NCI-H69 (cell line): Measurements from ENCODE around the gene CALB2.
"Not testable (repeated sequence)": the region's sequence is repeated elsewhere in the genome, so short reads cannot be mapped to it uniquely, and the experiment has no call there.

Source experiments
- DNase-seq: peaks from one replicate; lab custom pipeline; 2025; lab: John Stamatoyannopoulos, UW

CALB2 gene

GRCh38 chr16:71358464-71358998 lies at the start of gene CALB2:
CALB2 (plus strand) TSS chr16:71358723; CDS start chr16:71358793, 70 bp downstream.
- peak; percentile 72 for DNase-seq

- peak; percentile 49 for DNase-seq
Measured at GRCh38 chr16:71311553-71312158, 46.9 kb upstream of the CALB2 start.

- DNase-seq = not testable (repeated sequence)
Measured at GRCh38 chr16:71313591-71313990, 44.9 kb upstream of the CALB2 start.

GRCh38 chr16:71315269-71315668 lies 43.3 kb upstream of the CALB2 start:
- DNase-seq = no peak

- no peak for DNase-seq
Measured at GRCh38 chr16:71319999-71320398, 38.5 kb upstream of the CALB2 start.

- DNase-seq = no peak
Measured at GRCh38 chr16:71327720-71328119, 30.8 kb upstream of the CALB2 start.

- DNase-seq = no peak
Measured at GRCh38 chr16:71328151-71328550, 30.4 kb upstream of the CALB2 start.

GRCh38 chr16:71337631-71338030 lies 20.9 kb upstream of the CALB2 start:
- no peak for DNase-seq

- DNase-seq = no peak
Measured at GRCh38 chr16:71338193-71338592, 20.3 kb upstream of the CALB2 start.

- DNase-seq = no peak
Measured at GRCh38 chr16:71338632-71339031, 19.9 kb upstream of the CALB2 start.

GRCh38 chr16:71339236-71340171 lies 19.0 kb upstream of the CALB2 start:
- DNase-seq = no peak

- DNase-seq = no peak
Measured at GRCh38 chr16:71340406-71340805, 18.1 kb upstream of the CALB2 start.

- DNase-seq = no peak
Measured at GRCh38 chr16:71341881-71342280, 16.6 kb upstream of the CALB2 start.

GRCh38 chr16:71343078-71343477 lies 15.4 kb upstream of the CALB2 start:
- DNase-seq = no peak

GRCh38 chr16:71344315-71344905 lies 14.1 kb upstream of the CALB2 start:
- peak; percentile 39 for DNase-seq

- DNase-seq = no peak
Measured at GRCh38 chr16:71345031-71345430, 13.5 kb upstream of the CALB2 start.

GRCh38 chr16:71347146-71347545 lies 11.4 kb upstream of the CALB2 start:
- DNase-seq = peak; percentile 12

GRCh38 chr16:71348262-71349085 lies 10.0 kb upstream of the CALB2 start:
- no peak for DNase-seq

- DNase-seq = no peak
Measured at GRCh38 chr16:71350821-71351557, 7.5 kb upstream of the CALB2 start.

- DNase-seq = peak; percentile 78
Measured at GRCh38 chr16:71351558-71351901, 7.0 kb upstream of the CALB2 start.

GRCh38 chr16:71352466-71352865 lies 6.1 kb upstream of the CALB2 start:
- DNase-seq = no peak
